Spleen (tissue), 7 donors: ENCODE data around the gene MAGI2.

ENCODE experiments used
- POLR2A ChIP-seq, 3 donors: fragments of 450-650 bp; IDR thresholded peaks; one replicate each; pipeline ENCODE4 v1.5.1; 2017; ENCODE audit warnings: antibody characterized with exemption in 3 of 3, mild to moderate bottlenecking in 1 of 3
- POLR2AphosphoS5 ChIP-seq, 3 donors: sonication (generic); formaldehyde crosslinking; IDR thresholded peaks; one replicate each; pipeline ENCODE4 v1.5.1; 2017; ENCODE audit warnings: antibody characterized with exemption in 3 of 3
- TF ChIP-seq, protein P1 (sequence below), 11 experiments: fragments of 200-600 bp in 7 of 11; fragments of 450-650 bp in 4 of 11; sonication (generic) in 4 of 11; IDR thresholded peaks in 8 of 11; conservative IDR thresholded peaks in 3 of 11; 1 replicate in 7 of 11; 2 replicates in 4 of 11; pipeline versions ENCODE4 v1.4.0 to v1.8.0; 2016 to 2021; ENCODE audit warnings: antibody characterized with exemption in 11 of 11, inconsistent platforms in 4 of 11, mild to moderate bottlenecking in 1 of 11
- donor health status: DM: no; HTN: no; CAD: no; lungs with moderate emphysema.
- donor health status: DM: no; HTN: no; CAD: no.
- donor health status: DM: no; HTN: no; CAD: no.

DNA sequence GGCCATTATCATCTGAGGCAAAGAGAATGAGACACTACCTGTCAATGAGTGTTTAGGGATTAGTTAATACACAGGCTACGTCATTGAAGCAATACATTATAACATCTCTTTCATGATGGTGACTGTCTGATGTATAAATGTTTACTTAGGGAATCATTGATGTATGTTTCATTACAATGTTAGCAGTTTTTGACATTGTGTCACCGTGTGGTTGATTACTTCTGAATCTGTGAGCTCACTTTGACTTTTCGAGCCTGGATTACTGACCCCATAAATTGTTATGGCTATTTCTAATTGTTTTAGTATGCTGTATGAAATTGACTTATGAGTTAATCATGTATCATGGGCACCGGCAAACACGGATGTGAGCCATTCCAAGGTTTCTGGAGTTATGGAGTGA lies 494.0 kb downstream of the MAGI2 start:
- TF ChIP-seq, protein P1, sequence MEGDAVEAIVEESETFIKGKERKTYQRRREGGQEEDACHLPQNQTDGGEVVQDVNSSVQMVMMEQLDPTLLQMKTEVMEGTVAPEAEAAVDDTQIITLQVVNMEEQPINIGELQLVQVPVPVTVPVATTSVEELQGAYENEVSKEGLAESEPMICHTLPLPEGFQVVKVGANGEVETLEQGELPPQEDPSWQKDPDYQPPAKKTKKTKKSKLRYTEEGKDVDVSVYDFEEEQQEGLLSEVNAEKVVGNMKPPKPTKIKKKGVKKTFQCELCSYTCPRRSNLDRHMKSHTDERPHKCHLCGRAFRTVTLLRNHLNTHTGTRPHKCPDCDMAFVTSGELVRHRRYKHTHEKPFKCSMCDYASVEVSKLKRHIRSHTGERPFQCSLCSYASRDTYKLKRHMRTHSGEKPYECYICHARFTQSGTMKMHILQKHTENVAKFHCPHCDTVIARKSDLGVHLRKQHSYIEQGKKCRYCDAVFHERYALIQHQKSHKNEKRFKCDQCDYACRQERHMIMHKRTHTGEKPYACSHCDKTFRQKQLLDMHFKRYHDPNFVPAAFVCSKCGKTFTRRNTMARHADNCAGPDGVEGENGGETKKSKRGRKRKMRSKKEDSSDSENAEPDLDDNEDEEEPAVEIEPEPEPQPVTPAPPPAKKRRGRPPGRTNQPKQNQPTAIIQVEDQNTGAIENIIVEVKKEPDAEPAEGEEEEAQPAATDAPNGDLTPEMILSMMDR (IDR thresholded peaks at IDR 0.05 in 8 of 11, conservative IDR thresholded peaks at IDR 0.05 in 3 of 11) = no peak
- TF ChIP-seq POLR2A (IDR thresholded peaks at IDR 0.05) (no peak), POLR2AphosphoS5 (IDR thresholded peaks at IDR 0.05) (no peak)
